H1 (cell line): ENCODE data around the gene CHST12. TPM values are rescaled to one million over a fixed set of nuclear protein-coding genes. Genes with fewer than 3 reads are reported as not detected.

Experiments
- CTCF ChIA-PET: fragments of 300-600 bp; sonication (Branson Sonifier 250); formaldehyde crosslinking; loops from one replicate; lab custom pipeline; 2021; ENCODE audit not compliant: partially characterized antibody; lab: Charles Lee
- POLR2A ChIA-PET: fragments of 300-600 bp; sonication (Branson Sonifier 250); formaldehyde crosslinking; loops from one replicate; lab custom pipeline; 2021; ENCODE audit warnings: inconsistent platforms; ENCODE audit not compliant: partially characterized antibody; lab: Charles Lee
- DNase-seq, 2 experiments: peaks; one replicate each; pipeline versions ENCODE4 v3.0.0 to v3.0.0-alpha.2; 2010 to 2022; ENCODE audit warnings: low spot score in 2 of 2, low read depth in 1 of 2, mixed read lengths in 1 of 2
- FAIRE-seq: peaks from 2 replicates; lab custom pipeline; 2011; peaks lifted over from hg19 to GRCh38; lab: Jason Lieb, UNC
- H2AFZ ChIP-seq: 2 replicates; pipeline ENCODE4 v1.8.1; 2012; ENCODE audit warnings: low read length, inconsistent platforms
- H2AK5ac ChIP-seq: 2 replicates; pipeline ENCODE4 v1.6.1; 2013; ENCODE audit warnings: low read depth, low read length
- H2BK120ac ChIP-seq: replicated peaks from 2 replicates; pipeline ENCODE3; 2013; ENCODE audit warnings: low read depth, low read length, inconsistent platforms
- H2BK12ac ChIP-seq: 2 replicates; pipeline ENCODE4 v1.6.1; 2013; ENCODE audit warnings: low read depth, low read length
- H2BK15ac ChIP-seq: 2 replicates; pipeline ENCODE4 v1.6.1; 2013; ENCODE audit warnings: low read length
- H2BK20ac ChIP-seq: 2 replicates; pipeline ENCODE4 v1.6.1; 2013; ENCODE audit warnings: low read length
- H2BK5ac ChIP-seq: 2 replicates; pipeline ENCODE4 v1.6.1; 2013; ENCODE audit warnings: low read depth, low read length
- H3K14ac ChIP-seq: 2 replicates; pipeline ENCODE4 v1.6.1; 2013; ENCODE audit warnings: inconsistent platforms; ENCODE audit not compliant: insufficient read length
- H3K18ac ChIP-seq: 2 replicates; pipeline ENCODE4 v1.6.1; 2013; ENCODE audit warnings: low read length; ENCODE audit errors: extremely low read depth
- H3K23ac ChIP-seq: 2 replicates; pipeline ENCODE4 v1.6.1; 2013; ENCODE audit warnings: inconsistent platforms; ENCODE audit not compliant: insufficient read length
- H3K23me2 ChIP-seq: 2 replicates; pipeline ENCODE4 v1.6.1; 2013; ENCODE audit warnings: low read depth, low read length
- H3K27ac ChIP-seq: 2 replicates; pipeline ENCODE4 v1.6.1; 2011; ENCODE audit warnings: low read depth, low read length, inconsistent platforms
- H3K27me3 ChIP-seq, 4 experiments: replicated peaks in 1 of 4; 1 replicate in 1 of 4; 2 replicates in 3 of 4; pipeline versions ENCODE4 v1.6.1 to v1.8.1; 2011 to 2013; ENCODE audit warnings: low read length in 3 of 4, mild to moderate bottlenecking in 3 of 4, inconsistent platforms in 2 of 4, mixed read lengths in 2 of 4, moderate library complexity in 1 of 4; ENCODE audit not compliant: control insufficient read depth in 3 of 4, insufficient read depth in 3 of 4; ENCODE audit errors: extremely low read depth in 1 of 4
- H3K36me3 ChIP-seq, 4 experiments: 2 replicates each; pipeline versions ENCODE4 v1.6.1 to v1.8.1; 2011 to 2013; ENCODE audit warnings: mild to moderate bottlenecking in 4 of 4, low read length in 3 of 4, moderate library complexity in 2 of 4, control low read depth in 1 of 4, inconsistent platforms in 1 of 4; ENCODE audit not compliant: insufficient read depth in 4 of 4, control insufficient read depth in 2 of 4
- H3K4ac ChIP-seq: replicated peaks from 2 replicates; pipeline ENCODE3; 2013; ENCODE audit warnings: low read length, low read depth, mixed read lengths, inconsistent platforms; ENCODE audit not compliant: insufficient read length
- H3K4me1 ChIP-seq, 4 experiments: replicated peaks in 1 of 4; 1 replicate in 1 of 4; 2 replicates in 3 of 4; pipeline versions ENCODE4 v1.6.1 to v1.8.1; 2011 to 2013; ENCODE audit warnings: low read length in 3 of 4, inconsistent platforms in 2 of 4, mixed read lengths in 1 of 4; ENCODE audit not compliant: insufficient read depth in 4 of 4, control insufficient read depth in 3 of 4
- H3K4me2 ChIP-seq, 2 experiments: 2 replicates each; pipeline versions ENCODE4 v1.6.1 to v1.8.1; 2011 to 2013; ENCODE audit warnings: low read depth in 2 of 2, low read length in 2 of 2, control low read depth in 1 of 2, inconsistent platforms in 1 of 2, mild to moderate bottlenecking in 1 of 2; ENCODE audit not compliant: insufficient read depth in 1 of 2
- H3K4me3 ChIP-seq, 4 experiments: fragments of 200-600, 300-600 bp in 1 of 4; sonication (generic), shearing (Covaris generic), sonication (Bioruptor Twin) in 1 of 4; 2 replicates each; pipeline versions ENCODE4 v1.5.1 to v1.8.1; 2011 to 2016; ENCODE audit warnings: low read length in 4 of 4, low read depth in 3 of 4, control low read depth in 2 of 4, inconsistent platforms in 2 of 4, mild to moderate bottlenecking in 2 of 4, mixed read lengths in 1 of 4, moderate library complexity in 1 of 4; ENCODE audit not compliant: insufficient read depth in 2 of 4; ENCODE audit errors: extremely low read depth in 1 of 4
- H3K56ac ChIP-seq: replicated peaks from 2 replicates; pipeline ENCODE3; 2013; ENCODE audit warnings: low read depth, mild to moderate bottlenecking, mixed read lengths, low read length, inconsistent platforms; ENCODE audit not compliant: insufficient read length
- H3K79me1 ChIP-seq: 2 replicates; pipeline ENCODE4 v1.6.1; 2013; ENCODE audit warnings: low read depth, low read length, control low read depth
- H3K79me2 ChIP-seq, 2 experiments: 2 replicates each; pipeline versions ENCODE4 v1.6.1 to v1.8.1; 2012 to 2013; ENCODE audit warnings: low read length in 2 of 2, mild to moderate bottlenecking in 2 of 2, inconsistent platforms in 1 of 2; ENCODE audit not compliant: insufficient read depth in 2 of 2, control insufficient read depth in 1 of 2
- H3K9ac ChIP-seq, 4 experiments: replicated peaks in 1 of 4; 1 replicate in 1 of 4; 2 replicates in 3 of 4; pipeline versions ENCODE4 v1.6.1 to v1.8.1; 2011 to 2013; ENCODE audit warnings: low read depth in 3 of 4, low read length in 3 of 4, control low read depth in 2 of 4, mild to moderate bottlenecking in 2 of 4, moderate library complexity in 2 of 4, inconsistent platforms in 1 of 4; ENCODE audit errors: extremely low read depth in 1 of 4
- H3K9me3 ChIP-seq, 2 experiments: 2 replicates each; pipeline versions ENCODE4 v1.6.1 to v1.8.1; 2012 to 2013; ENCODE audit warnings: mild to moderate bottlenecking in 2 of 2, moderate library complexity in 2 of 2, control low read depth in 1 of 2, inconsistent platforms in 1 of 2, low read depth in 1 of 2, low read length in 1 of 2, mixed read lengths in 1 of 2; ENCODE audit not compliant: insufficient read depth in 2 of 2
- H4K20me1 ChIP-seq, 2 experiments: replicated peaks in 1 of 2; 2 replicates each; pipeline versions ENCODE3 to v1.8.1; 2011 to 2013; ENCODE audit warnings: inconsistent platforms in 2 of 2, low read length in 2 of 2, mild to moderate bottlenecking in 1 of 2; ENCODE audit not compliant: insufficient read depth in 2 of 2, control insufficient read depth in 1 of 2
- H4K5ac ChIP-seq: 2 replicates; pipeline ENCODE4 v1.6.1; 2013; ENCODE audit warnings: low read length, low read depth, mixed read lengths, inconsistent platforms; ENCODE audit not compliant: insufficient read length
- H4K8ac ChIP-seq: 2 replicates; pipeline ENCODE4 v1.8.0; 2013; ENCODE audit warnings: mild to moderate bottlenecking, moderate library complexity, low read length, inconsistent platforms; ENCODE audit not compliant: insufficient read depth; ENCODE audit errors: extremely low read depth
- H4K91ac ChIP-seq: replicated peaks from 2 replicates; pipeline ENCODE3; 2013; ENCODE audit warnings: low read length, mixed read lengths, inconsistent platforms; ENCODE audit not compliant: insufficient read length
- ASH2L ChIP-seq: fragments of 200-600, 300-600 bp; sonication (generic); IDR thresholded peaks from one replicate; pipeline ENCODE4 v1.7.1; 2017; ENCODE audit warnings: low read length
- BRCA1 ChIP-seq: IDR thresholded peaks from 2 replicates; pipeline ENCODE4 v1.6.1; 2012; ENCODE audit warnings: low read depth, low read length, improper control_type of control experiment
- KDM4A ChIP-seq: IDR thresholded peaks from one replicate; pipeline ENCODE4 v1.7.1; 2012; ENCODE audit warnings: low read depth, mild to moderate bottlenecking, moderate library complexity, low read length, inconsistent platforms; ENCODE audit not compliant: severe bottlenecking
- KDM5A ChIP-seq: fragments of 200-600 bp; IDR thresholded peaks from 2 replicates; pipeline ENCODE4 v1.7.1; 2012; ENCODE audit warnings: mild to moderate bottlenecking, low read length, inconsistent platforms, mixed read lengths
- MAX ChIP-seq: IDR thresholded peaks from 2 replicates; pipeline ENCODE4 v1.6.1; 2012; ENCODE audit warnings: inconsistent platforms
- POLR2AphosphoS5 ChIP-seq: IDR thresholded peaks from 2 replicates; pipeline ENCODE4 v1.6.1; 2011; ENCODE audit warnings: low read depth, low read length
- RFX5 ChIP-seq: IDR thresholded peaks from 2 replicates; pipeline ENCODE4 v1.6.1; 2011; ENCODE audit warnings: low read depth, low read length, improper control_type of control experiment, borderline replicate concordance
- SP4 ChIP-seq: IDR thresholded peaks from 2 replicates; pipeline ENCODE4 v1.6.1; 2012; ENCODE audit warnings: low read length, inconsistent platforms
- WGBS, 2 experiments: shearing (Covaris generic) in 1 of 2; methylation state at CpG; one replicate each; pipeline versions ENCODE4 v1.1.6 to v1.1.7; 2013 to 2015; ENCODE audit warnings: low lambda C conversion rate in 2 of 2, mixed read lengths in 2 of 2, inconsistent platforms in 1 of 2, low coverage in 1 of 2, missing lambda C conversion rate in 1 of 2; ENCODE audit not compliant: insufficient replicate concordance in 2 of 2, insufficient coverage in 1 of 2, insufficient read length in 1 of 2; ENCODE audit errors: extremely low coverage in 1 of 2, missing lambda C conversion rate in 1 of 2; 5-methylcytosine and 5-hydroxymethylcytosine counted together
- long read RNA-seq, 2 experiments: library from RNA in 1 of 2; library from capped mRNA in 1 of 2; stranded (forward); transcript quantifications; one replicate each; pipeline ENCODE4 v2.0.0, GENCODE V29; 2021; ENCODE audit warnings: inconsistent platforms in 1 of 2
- polyA minus RNA-seq, 3 experiments: library from RNA; depleted of rRNA, polyadenylated mRNA; stranded (reverse); fragments of >200 nt; gene quantifications; 1 replicate in 2 of 3; 2 replicates in 1 of 3; pipeline ENCODE4 v1.2.3, GENCODE V29; 2011
- polyA plus RNA-seq, 7 experiments: library from polyadenylated mRNA; depleted of rRNA in 3 of 7; stranded (reverse) in 5 of 7; unstranded in 2 of 7; fragments of >200 nt in 5 of 7; fragments of 200-250 nt in 2 of 7; gene quantifications; 1 replicate in 5 of 7; 2 replicates in 1 of 7; 4 replicates in 1 of 7; pipeline versions ENCODE4 v1.2.1 to v1.2.3, GENCODE V29; 2011 to 2013; ENCODE audit warnings: missing spikeins in 2 of 7, mixed read lengths in 2 of 7
- total RNA-seq: library from RNA; stranded (reverse); fragmentation: NEBNext Ultra II Directional; extraction: Animal tissue kit (Norgen Biotek cat#: 25700); gene quantifications from 2 replicates; pipeline ENCODE4 v1.2.1, GENCODE V29; 2021

Gene CHST12
- total RNA-seq: 13.4 and 18.2 TPM in 2 replicates
- 24.1 and 28.0 TPM in 2 replicates for polyA plus RNA-seq (2011; rRNA removed)
- 13.3 TPM for polyA plus RNA-seq (2011; cell fraction: cytosol; rRNA removed)
- 14.9 TPM for polyA plus RNA-seq (2011; cell fraction: nucleus; rRNA removed)
- polyA plus RNA-seq (2012, experiment 1 of 2): 9.4 to 12.3 TPM (median 11.3 TPM) in 4 replicates
- polyA plus RNA-seq (2012, experiment 2 of 2): 9.6 TPM
- polyA plus RNA-seq (2013, experiment 1 of 2): 20.2 TPM
- 21.4 TPM for polyA plus RNA-seq (2013, experiment 2 of 2)
- 5.8 and 7.4 TPM in 2 replicates for polyA minus RNA-seq (2011; rRNA and poly(A)+ RNA removed)
- 16.1 TPM for polyA minus RNA-seq (2011; cell fraction: cytosol; rRNA and poly(A)+ RNA removed)
- 8.9 TPM for polyA minus RNA-seq (2011; cell fraction: nucleus; rRNA and poly(A)+ RNA removed)
- long read RNA-seq, experiment 1, partial matches to known transcripts: 7 of 8 reads
- long read RNA-seq, experiment 1, other reads (novel, unspliced or antisense): 1 of 8 reads
- long read RNA-seq, experiment 2: 0 reads

- H3K56ac ChIP-seq: no peak within 1 kb of the TSS
- no peaks in the 10 kb centered on the region for H3K9me3 ChIP-seq
- peak within 1 kb of the TSS; percentile 23; the same call in 1 of the 2 replicates for H2BK20ac ChIP-seq
- CTCF ChIA-PET: interaction anchor here (1.4 to 3.1 kb wide), 4 partner anchors 9 to 46 kb away, joined by 3 to 12 read pairs (median 7); no protein-coding TSS in a partner anchor
- no peak within 1 kb of the TSS for H2BK120ac ChIP-seq
- peaks cover 0 to 20% of the 10 kb centered on the region in 2 experiments; a peak in 1 of 4 replicates for H3K79me2 ChIP-seq
- peak within 1 kb of the TSS; percentile 79; the same call in 1 of the 2 replicates for H2AFZ ChIP-seq
- WGBS, 2 experiments: 4% methylated on average over 37 of the region's 89 CpGs; no CpG with 5 or more reads in 1 of the 2 experiments
- H4K91ac ChIP-seq: peak within 1 kb of the TSS; percentile 31
- no peak within 1 kb of the TSS for H3K14ac ChIP-seq
- no peak within 1 kb of the TSS for H4K5ac ChIP-seq
- peaks cover 4 to 5% of the 10 kb centered on the region in 2 experiments for H4K20me1 ChIP-seq
- peaks cover 6% of the 10 kb centered on the region; the same call in 1 of the 2 replicates for H3K23me2 ChIP-seq
- FAIRE-seq: no peak
- POLR2A ChIA-PET: interaction anchor here (0.7 to 1.6 kb wide), 6 partner anchors 9 to 295 kb away, joined by 3 to 6 read pairs (median 3); no protein-coding TSS in a partner anchor
- no peaks in the 10 kb centered on the region for H3K27me3 ChIP-seq
- H3K4me1 ChIP-seq: peaks cover 2 to 8% (median 4%) of the 10 kb centered on the region in 4 experiments
- H3K36me3 ChIP-seq: no peaks in the 10 kb centered on the region
- peaks cover 5% of the 10 kb centered on the region for H3K79me1 ChIP-seq
- peak within 1 kb of the TSS; percentile 36 for H3K4ac ChIP-seq
- H3K18ac ChIP-seq: no peak within 1 kb of the TSS; the same call in 1 of the 2 replicates
- no peak within 1 kb of the TSS for H3K27ac ChIP-seq
- H2BK5ac ChIP-seq: no peak within 1 kb of the TSS
- H2BK15ac ChIP-seq: no peak within 1 kb of the TSS; the same call in 1 of the 2 replicates
- peak; percentile 83 to 97 for DNase-seq
- peak within 1 kb of the TSS; percentile 42 to 86 (median 50); a peak in 6 of 7 replicates for H3K9ac ChIP-seq
- peak within 1 kb of the TSS; percentile 81 to 86 for H3K4me2 ChIP-seq
- no peak within 1 kb of the TSS for H2BK12ac ChIP-seq
- peak within 1 kb of the TSS; percentile 85 for H4K8ac ChIP-seq
- H3K4me3 ChIP-seq: peak within 1 kb of the TSS; percentile 72 to 95 (median 82)
- no peak within 1 kb of the TSS for H3K23ac ChIP-seq
- H2AK5ac ChIP-seq: peak within 1 kb of the TSS; percentile 84; the same call in 1 of the 2 replicates
- TF ChIP-seq BRCA1 (peak; percentile 58; the same call in 1 of the 2 replicates), ASH2L (peak; percentile 89), MAX (peak; percentile 89), KDM5A (no peak), RFX5 (no peak), KDM4A (peak; percentile 48), POLR2AphosphoS5 (peak; percentile 76), SP4 (0 out of 2 replicates have a peak, but pooled peaks have one; percentile 21)
These were observed at the start of gene CHST12 for GRCh38 chr7:2403014-2403717. Gene CHST12, plus strand, starts transcription at chr7:2403611. Its CDS starts 29,029 bp downstream, at chr7:2432640.
